PC-3 (cell line): Measurements from ENCODE around the gene FTL. TPM values are rescaled to one million over a fixed set of nuclear protein-coding genes. Genes with fewer than 3 reads are reported as not detected.
A peak's percentile ranks its signal among the peaks of the same experiment; 100 is the strongest.

Experiments used
- ATAC-seq: fragments of 200-7000 bp; cut with Tn5 transposase; 2 replicates; pipeline ENCODE4 v1.9.1; 2020; ENCODE audit warnings: mild to moderate bottlenecking, moderate library complexity
- BruUV-seq: library from RNA; stranded (reverse); fragments of 400-500 nt; replicated peaks from 2 replicates; lab custom pipeline; 2021; lab: Mats Ljungman, UMichigan
- CTCF ChIA-PET: fragments of 300-600 bp; sonication (Branson Sonifier 250); formaldehyde crosslinking; loops from one replicate; lab custom pipeline; 2022; ENCODE audit warnings: antibody characterized with exemption; lab: Charles Lee
- POLR2A ChIA-PET: fragments of 300-600 bp; sonication (Branson Sonifier 250); formaldehyde crosslinking; loops from one replicate; lab custom pipeline; 2022; ENCODE audit warnings: antibody characterized with exemption; ENCODE audit not compliant: unreplicated experiment; lab: Charles Lee
- DNase-seq: peaks from one replicate; pipeline ENCODE4 v3.0.0-alpha.2; 2015
- H2AFZ ChIP-seq: fragments of 300-600 bp; sonication (generic); 2 replicates; pipeline ENCODE4 v1.6.0; 2016; ENCODE audit warnings: antibody characterized with exemption, low read length
- H3F3A ChIP-seq: fragments of 300-600 bp; sonication (generic); one replicate; pipeline ENCODE4 v1.6.0; 2017; ENCODE audit warnings: antibody characterized with exemption, low read length, control low read depth, mild to moderate bottlenecking; ENCODE audit not compliant: unreplicated experiment
- H3K27ac ChIP-seq: fragments of 300-600 bp; sonication (generic); 2 replicates; pipeline ENCODE4 v1.5.1; 2016; ENCODE audit warnings: mild to moderate bottlenecking, low read length
- H3K27me3 ChIP-seq: fragments of 300-600 bp; sonication (generic); 2 replicates; pipeline ENCODE4 v1.6.1; 2016; ENCODE audit warnings: low read length, mixed read lengths
- H3K36me3 ChIP-seq: fragments of 300-600 bp; sonication (generic); 2 replicates; pipeline ENCODE4 v1.6.1; 2016; ENCODE audit warnings: low read depth, mixed run types, low read length, mixed read lengths
- H3K4me1 ChIP-seq: fragments of 300-600 bp; sonication (generic); 2 replicates; pipeline ENCODE4 v1.5.1; 2016; ENCODE audit warnings: low read length; ENCODE audit not compliant: insufficient read depth
- H3K4me2 ChIP-seq: fragments of 300-600 bp; sonication (generic); 2 replicates; pipeline ENCODE4 v1.6.0; 2016; ENCODE audit warnings: low read length
- H3K4me3 ChIP-seq: fragments of 300-600 bp; sonication (generic); 2 replicates; pipeline ENCODE4 v1.5.1; 2016; ENCODE audit warnings: mild to moderate bottlenecking, low read length, mixed read lengths
- H3K79me2 ChIP-seq: fragments of 300-600 bp; sonication (generic); 2 replicates; pipeline ENCODE4 v1.6.1; 2017; ENCODE audit warnings: low read length, mixed read lengths
- H3K9ac ChIP-seq: fragments of 300-600 bp; sonication (generic); 2 replicates; pipeline ENCODE4 v1.6.0; 2016; ENCODE audit warnings: mild to moderate bottlenecking, low read length
- H3K9me2 ChIP-seq: fragments of 300-600 bp; sonication (generic); replicated peaks from 2 replicates; pipeline ENCODE4 v1.6.1; 2016; ENCODE audit warnings: mixed run types, low read length, mixed read lengths
- H3K9me3 ChIP-seq: fragments of 300-600 bp; sonication (generic); 2 replicates; pipeline ENCODE4 v1.6.1; 2016; ENCODE audit warnings: low read length, mixed read lengths
- H4K20me1 ChIP-seq: fragments of 300-600 bp; sonication (generic); 2 replicates; pipeline ENCODE4 v1.6.1; 2016; ENCODE audit warnings: low read length, mixed read lengths
- CTCF ChIP-seq: fragments of 300-600 bp; sonication (generic); conservative IDR thresholded peaks from 2 replicates; pipeline ENCODE4 v1.5.1; 2017; ENCODE audit warnings: antibody characterized with exemption, low read depth, mild to moderate bottlenecking, low read length
- EZH2 ChIP-seq: fragments of 300-600 bp; sonication (generic); IDR thresholded peaks from one replicate; pipeline ENCODE4 v1.6.1; 2017; ENCODE audit warnings: antibody characterized with exemption, mild to moderate bottlenecking, low read length; ENCODE audit not compliant: unreplicated experiment
- EZH2phosphoT487 ChIP-seq: fragments of 300-600 bp; sonication (generic); IDR thresholded peaks from 2 replicates; pipeline ENCODE4 v1.6.1; 2018; ENCODE audit warnings: mild to moderate bottlenecking, antibody characterized with exemption, low read length, borderline replicate concordance
- intact Hi-C: fragments of 100-400 bp; cut with micrococcal nuclease; formaldehyde crosslinking; loops from 2 replicates; pipeline ENCODE4 v1.9.0; 2023
- total RNA-seq: library from RNA; depleted of rRNA; stranded (reverse); fragments of >200 nt; gene quantifications from 2 replicates; pipeline ENCODE4 v1.2.3, GENCODE V29; 2014

FTL gene
- total RNA-seq, 1 experiment from 2014 or later, result 1,109 TPM

- H4K20me1 ChIP-seq, result no peaks in the 10 kb centered on the region
- ATAC-seq, result no peak
- ChIA-PET CTCF (no interaction called here), POLR2A (interaction anchor here (0.6 kb wide), 1 partner anchor 39 kb away, joined by 4 read pairs; the partner anchor contains the start of gene GYS1)
- no peak for TF ChIP-seq CTCF
- TF ChIP-seq EZH2phosphoT487, result no peak
- TF ChIP-seq EZH2, result no peak
- H3K4me1 ChIP-seq, result peaks cover 4% of the 10 kb centered on the region; the same call in 1 of the 2 replicates
- H3K9me2 ChIP-seq, result no peaks in the 10 kb centered on the region
- no peak overlapping the region for H3K27ac ChIP-seq
- no peaks in the 10 kb centered on the region for H3K27me3 ChIP-seq
- H3F3A ChIP-seq, result no peaks in the 10 kb centered on the region
- peak overlapping the region; percentile 83 for H3K4me2 ChIP-seq
- peak overlapping the region; percentile 94; the same call in 1 of the 2 replicates for H3K9ac ChIP-seq
- no peak for DNase-seq
- peak overlapping the region; percentile 87 for H3K4me3 ChIP-seq
- BruUV-seq, result TSS peak; percentile 53
- no peaks in the 10 kb centered on the region for H3K9me3 ChIP-seq
- intact Hi-C loops, result no loop called here
- peak overlapping the region; percentile 87 for H2AFZ ChIP-seq
- peaks cover 15% of the 10 kb centered on the region for H3K79me2 ChIP-seq
- no peaks in the 10 kb centered on the region for H3K36me3 ChIP-seq
Observed at GRCh38 chr19:48953990-48954594, 11.0 kb upstream of the FTL start.

GRCh38 chr19:48954595-48955307, 10.4 kb upstream of the FTL start, which contains the start of gene BAX:
Gene BAX (plus strand): TSS chr19:48954875. CDS start chr19:48954929, 54 bp downstream.
- Histone ChIP-seq H3F3A (no peaks in the 10 kb centered on the region), H3K9me2 (no peaks in the 10 kb centered on the region), H3K36me3 (no peaks in the 10 kb centered on the region), H3K4me1 (peaks cover 4% of the 10 kb centered on the region; the same call in 1 of the 2 replicates), H3K27ac (peak within 1 kb of the TSS; percentile 11; the same call in 1 of the 2 replicates), H3K9me3 (no peaks in the 10 kb centered on the region), H3K4me2 (peak within 1 kb of the TSS; percentile 83), H3K27me3 (no peaks in the 10 kb centered on the region), H2AFZ (peak within 1 kb of the TSS; percentile 87), H3K9ac (peak within 1 kb of the TSS; percentile 94), H3K79me2 (peaks cover 15% of the 10 kb centered on the region), H3K4me3 (peak within 1 kb of the TSS; percentile 87), H4K20me1 (no peaks in the 10 kb centered on the region)
- POLR2A ChIA-PET, result interaction anchor here (0.6 kb wide), 1 partner anchor 38 kb away, joined by 4 read pairs; the partner anchor contains the start of gene GYS1
- CTCF ChIA-PET, result no interaction called here
- BruUV-seq, result TSS peak; percentile 64
- DNase-seq, result peak; percentile 93
- intact Hi-C loops, result no loop called here
- ATAC-seq, result peak; percentile 91
- no peak for TF ChIP-seq EZH2phosphoT487
- no peak for TF ChIP-seq EZH2
- TF ChIP-seq CTCF, result no peak
